Neuronal stem cell (in vitro differentiated cells): ENCODE data around the gene IRAK1.

Experiments
- DNase-seq: peaks from one replicate; pipeline ENCODE4 v3.0.0-alpha.2; 2013; ENCODE audit warnings: low spot score
- H2AFZ ChIP-seq: one replicate; pipeline ENCODE4 v1.6.1; 2013; ENCODE audit warnings: mild to moderate bottlenecking, low read length, inconsistent platforms
- H2AK5ac ChIP-seq: 2 replicates; pipeline ENCODE4 v1.6.1; 2013; ENCODE audit warnings: low read depth, mild to moderate bottlenecking, inconsistent platforms, low read length, moderate library complexity, mixed read lengths
- H2BK120ac ChIP-seq: 2 replicates; pipeline ENCODE4 v1.6.1; 2013; ENCODE audit warnings: low read depth, mild to moderate bottlenecking, inconsistent platforms, low read length, moderate library complexity, mixed read lengths
- H2BK12ac ChIP-seq: one replicate; pipeline ENCODE4 v1.6.1; 2013; ENCODE audit warnings: low read length, inconsistent platforms
- H2BK15ac ChIP-seq: 2 replicates; pipeline ENCODE4 v1.6.1; 2013; ENCODE audit warnings: mild to moderate bottlenecking, low read length, inconsistent platforms, mixed read lengths
- H2BK5ac ChIP-seq: one replicate; pipeline ENCODE4 v1.6.1; 2013; ENCODE audit warnings: inconsistent platforms, mild to moderate bottlenecking, low read length, moderate library complexity
- H3K14ac ChIP-seq: one replicate; pipeline ENCODE4 v1.6.1; 2013; ENCODE audit warnings: low read length, inconsistent platforms
- H3K18ac ChIP-seq: 2 replicates; pipeline ENCODE4 v1.6.1; 2013; ENCODE audit warnings: low read length, inconsistent platforms
- H3K23ac ChIP-seq: 2 replicates; pipeline ENCODE4 v1.6.1; 2013; ENCODE audit warnings: low read depth, mild to moderate bottlenecking, mixed read lengths, low read length, inconsistent platforms; ENCODE audit not compliant: poor library complexity
- H3K27ac ChIP-seq: replicated peaks from 3 replicates; pipeline ENCODE4 v1.5.1; 2013; ENCODE audit warnings: low read length, inconsistent platforms
- H3K27me3 ChIP-seq, 3 experiments: 2 replicates each; pipeline ENCODE4 v1.6.1; 2013; ENCODE audit warnings: low read length in 3 of 3, mild to moderate bottlenecking in 2 of 3, inconsistent platforms in 1 of 3, low read depth in 1 of 3, mixed read lengths in 1 of 3, moderate library complexity in 1 of 3; ENCODE audit not compliant: control insufficient read depth in 3 of 3, insufficient read depth in 3 of 3
- H3K36me3 ChIP-seq, 2 donors: replicated peaks in 1 of 2; 2 replicates each; pipeline ENCODE4 v1.6.1; 2013; ENCODE audit warnings: low read length in 2 of 2; ENCODE audit not compliant: control insufficient read depth in 2 of 2, insufficient read depth in 2 of 2
- H3K4ac ChIP-seq: 2 replicates; pipeline ENCODE4 v1.6.1; 2013; ENCODE audit warnings: inconsistent platforms, mild to moderate bottlenecking, low read length, moderate library complexity
- H3K4me1 ChIP-seq, 2 donors: 1 replicate in 1 of 2; 2 replicates in 1 of 2; pipeline ENCODE4 v1.6.1; 2013; ENCODE audit warnings: low read length in 2 of 2, low read depth in 1 of 2; ENCODE audit not compliant: control insufficient read depth in 2 of 2, insufficient read depth in 1 of 2
- H3K4me2 ChIP-seq: one replicate; pipeline ENCODE4 v1.6.1; 2013; ENCODE audit warnings: mild to moderate bottlenecking, low read length, inconsistent platforms; ENCODE audit not compliant: insufficient read depth, poor library complexity, severe bottlenecking
- H3K4me3 ChIP-seq, 2 donors: 2 replicates each; pipeline ENCODE4 v1.5.1; 2013; ENCODE audit warnings: low read length in 2 of 2, mild to moderate bottlenecking in 2 of 2, inconsistent platforms in 1 of 2, moderate library complexity in 1 of 2
- H3K79me1 ChIP-seq: one replicate; pipeline ENCODE4 v1.6.1; 2013; ENCODE audit warnings: low read depth, mild to moderate bottlenecking, inconsistent platforms, low read length, moderate library complexity
- H3K9ac ChIP-seq: one replicate; pipeline ENCODE4 v1.6.1; 2013; ENCODE audit warnings: mild to moderate bottlenecking, low read depth, low read length, inconsistent platforms; ENCODE audit not compliant: poor library complexity
- H3K9me3 ChIP-seq, 2 donors: replicated peaks in 1 of 2; 2 replicates each; pipeline versions ENCODE3 to v1.6.1; 2013; ENCODE audit warnings: low read length in 2 of 2, mild to moderate bottlenecking in 2 of 2, inconsistent platforms in 1 of 2, low read depth in 1 of 2, mixed read lengths in 1 of 2, moderate library complexity in 1 of 2; ENCODE audit not compliant: control insufficient read depth in 2 of 2, insufficient read depth in 1 of 2
- H4K8ac ChIP-seq: one replicate; pipeline ENCODE4 v1.6.1; 2013; ENCODE audit warnings: low read depth, mild to moderate bottlenecking, inconsistent platforms, low read length, moderate library complexity
- H4K91ac ChIP-seq: one replicate; pipeline ENCODE4 v1.6.1; 2013; ENCODE audit warnings: low read length, low read depth, mild to moderate bottlenecking, inconsistent platforms; ENCODE audit not compliant: poor library complexity
- WGBS, 2 donors: extraction: QIAGEN DNeasy Blood & Tissue Kit; methylation state at CpG; one replicate each; pipeline ENCODE4 v1.1.7; 2013; ENCODE audit warnings: missing lambda C conversion rate in 2 of 2, mixed read lengths in 1 of 2; ENCODE audit not compliant: insufficient read length in 2 of 2, insufficient replicate concordance in 1 of 2; ENCODE audit errors: extremely low coverage in 2 of 2; 5-methylcytosine and 5-hydroxymethylcytosine counted together

IRAK1 gene

GRCh38 chrX:154049209-154050112 is 29.8 kb upstream of the IRAK1 start:
- peaks cover 4% of the 10 kb centered on the region for H3K79me1 ChIP-seq
- no peak overlapping the region for H2BK15ac ChIP-seq
- H3K4ac ChIP-seq = no peak overlapping the region
- no peak overlapping the region for H3K27ac ChIP-seq
- no peak overlapping the region for H2AK5ac ChIP-seq
- no peak overlapping the region for H3K4me2 ChIP-seq
- H2BK12ac ChIP-seq = no peak overlapping the region
- no peak overlapping the region for H3K23ac ChIP-seq
- H3K9me3 ChIP-seq = no peaks in the 10 kb centered on the region
- peaks cover 0 to 10% of the 10 kb centered on the region in 2 donors for H3K4me1 ChIP-seq
- H4K91ac ChIP-seq = no peak overlapping the region
- H3K18ac ChIP-seq = no peak overlapping the region
- H3K14ac ChIP-seq = no peak overlapping the region
- H3K4me3 ChIP-seq = no peak overlapping the region
- H3K36me3 ChIP-seq = peaks cover 0 to 14% of the 10 kb centered on the region in 2 donors
- peaks cover 0 to 25% (median 0%) of the 10 kb centered on the region in 3 experiments for H3K27me3 ChIP-seq
- H4K8ac ChIP-seq = no peak overlapping the region
- H3K9ac ChIP-seq = no peak overlapping the region
- WGBS, 2 donors = no CpG with 5 or more reads among the region's 13 CpGs
- H2AFZ ChIP-seq = no peak overlapping the region
- DNase-seq = no peak
- no peak overlapping the region for H2BK5ac ChIP-seq
- H2BK120ac ChIP-seq = no peak overlapping the region

GRCh38 chrX:154048398-154048797 is 28.7 kb upstream of the IRAK1 start:
- H3K9ac ChIP-seq = no peak overlapping the region
- H4K8ac ChIP-seq = no peak overlapping the region
- H2BK15ac ChIP-seq = no peak overlapping the region
- H3K18ac ChIP-seq = no peak overlapping the region
- H3K27ac ChIP-seq = no peak overlapping the region
- H2BK120ac ChIP-seq = no peak overlapping the region
- no peak overlapping the region for H2BK12ac ChIP-seq
- peaks cover 0 to 25% (median 0%) of the 10 kb centered on the region in 3 experiments for H3K27me3 ChIP-seq
- H3K4me1 ChIP-seq = peaks cover under 1 to 10% of the 10 kb centered on the region in 2 donors
- H2AK5ac ChIP-seq = no peak overlapping the region
- H3K4me3 ChIP-seq = no peak overlapping the region
- no peaks in the 10 kb centered on the region for H3K9me3 ChIP-seq
- no peak overlapping the region for H4K91ac ChIP-seq
- H3K4ac ChIP-seq = no peak overlapping the region
- H3K14ac ChIP-seq = no peak overlapping the region
- peaks cover 4% of the 10 kb centered on the region for H3K79me1 ChIP-seq
- H2AFZ ChIP-seq = no peak overlapping the region
- DNase-seq = no peak
- no peak overlapping the region for H2BK5ac ChIP-seq
- H3K36me3 ChIP-seq = peaks cover 0 to 14% of the 10 kb centered on the region in 2 donors
- no peak overlapping the region for H3K23ac ChIP-seq
- WGBS, 2 donors = no CpG with 5 or more reads among the region's 11 CpGs
- no peak overlapping the region for H3K4me2 ChIP-seq

GRCh38 chrX:154046940-154047610 is 27.4 kb upstream of the IRAK1 start:
- H3K4me1 ChIP-seq = peaks cover 3 to 10% of the 10 kb centered on the region in 2 donors
- H3K27me3 ChIP-seq = peaks cover 0 to 27% (median 0%) of the 10 kb centered on the region in 3 experiments
- no peak overlapping the region for H3K4me2 ChIP-seq
- WGBS, 2 donors = no CpG with 5 or more reads among the region's 4 CpGs
- H3K27ac ChIP-seq = no peak overlapping the region
- H3K14ac ChIP-seq = no peak overlapping the region
- H2BK15ac ChIP-seq = no peak overlapping the region
- H3K18ac ChIP-seq = no peak overlapping the region
- no peak overlapping the region for H3K4me3 ChIP-seq
- DNase-seq = no peak
- H2BK5ac ChIP-seq = no peak overlapping the region
- H2BK12ac ChIP-seq = no peak overlapping the region
- H3K36me3 ChIP-seq = peaks cover 0 to 14% of the 10 kb centered on the region in 2 donors
- no peaks in the 10 kb centered on the region for H3K9me3 ChIP-seq
- no peak overlapping the region for H4K8ac ChIP-seq
- no peak overlapping the region for H4K91ac ChIP-seq
- no peak overlapping the region for H3K9ac ChIP-seq
- no peak overlapping the region for H2AK5ac ChIP-seq
- no peak overlapping the region for H2AFZ ChIP-seq
- H3K79me1 ChIP-seq = peaks cover 4% of the 10 kb centered on the region
- H3K4ac ChIP-seq = no peak overlapping the region
- H2BK120ac ChIP-seq = no peak overlapping the region
- H3K23ac ChIP-seq = no peak overlapping the region
